Astrocyte (in vitro differentiated cells and primary cell): ENCODE measurements around the gene GRK3. TPM values are rescaled to one million over a fixed set of nuclear protein-coding genes. Genes with fewer than 3 reads are reported as not detected.

Experiments used
- DNase-seq: peaks from one replicate; pipeline ENCODE4 v3.0.0-alpha.2; 2010; ENCODE audit warnings: low read depth
- FAIRE-seq: peaks from 2 replicates; lab custom pipeline; 2011; peaks lifted over from hg19 to GRCh38; lab: Jason Lieb, UNC
- H2AFZ ChIP-seq: 2 replicates; pipeline ENCODE4 v1.6.0; 2012; ENCODE audit warnings: low read depth, low read length, inconsistent platforms
- H3K27ac ChIP-seq: 2 replicates; pipeline ENCODE4 v1.5.1; 2011; ENCODE audit warnings: low read depth, low read length, inconsistent platforms
- H3K27me3 ChIP-seq: 2 replicates; pipeline ENCODE4 v1.6.0; 2011; ENCODE audit warnings: low read length, inconsistent platforms; ENCODE audit not compliant: insufficient read depth
- H3K36me3 ChIP-seq: 2 replicates; pipeline ENCODE4 v1.5.1; 2011; ENCODE audit warnings: low read length, inconsistent platforms; ENCODE audit not compliant: insufficient read depth
- H3K4me1 ChIP-seq: 2 replicates; pipeline ENCODE4 v1.5.1; 2011; ENCODE audit warnings: low read length, inconsistent platforms; ENCODE audit not compliant: insufficient read depth
- H3K4me2 ChIP-seq: 2 replicates; pipeline ENCODE4 v1.6.0; 2012; ENCODE audit warnings: low read length, inconsistent platforms
- H3K4me3 ChIP-seq: 2 replicates; pipeline ENCODE4 v1.5.1; 2011; ENCODE audit warnings: low read depth, mild to moderate bottlenecking, low read length, inconsistent platforms; ENCODE audit not compliant: insufficient read depth
- H3K79me2 ChIP-seq: 2 replicates; pipeline ENCODE4 v1.6.0; 2012; ENCODE audit warnings: mild to moderate bottlenecking, low read length, inconsistent platforms; ENCODE audit not compliant: insufficient read depth
- H3K9ac ChIP-seq: 2 replicates; pipeline ENCODE4 v1.6.0; 2012; ENCODE audit warnings: mild to moderate bottlenecking, low read length, inconsistent platforms
- H3K9me3 ChIP-seq: 2 replicates; pipeline ENCODE4 v1.5.1; 2012; ENCODE audit warnings: low read depth, mild to moderate bottlenecking, low read length, inconsistent platforms; ENCODE audit not compliant: insufficient read depth
- H4K20me1 ChIP-seq: 2 replicates; pipeline ENCODE4 v1.6.0; 2012; ENCODE audit warnings: low read length, inconsistent platforms; ENCODE audit not compliant: insufficient read depth
- H3K27ac Mint-ChIP-seq: one replicate; pipeline ENCODE4 v1.8.0; 2021; ENCODE audit warnings: mild to moderate bottlenecking, mixed read lengths; ENCODE audit not compliant: unreplicated experiment
- H3K27me3 Mint-ChIP-seq: one replicate; pipeline ENCODE4 v1.8.0; 2021; ENCODE audit warnings: low read depth, mixed read lengths; ENCODE audit not compliant: unreplicated experiment
- H3K36me3 Mint-ChIP-seq: one replicate; pipeline ENCODE4 v1.8.0; 2021; ENCODE audit warnings: low read depth, mixed read lengths; ENCODE audit not compliant: unreplicated experiment
- H3K4me1 Mint-ChIP-seq: one replicate; pipeline ENCODE4 v1.8.0; 2021; ENCODE audit warnings: low read depth, mixed read lengths; ENCODE audit not compliant: unreplicated experiment
- H3K4me3 Mint-ChIP-seq: one replicate; pipeline ENCODE4 v1.8.0; 2021; ENCODE audit warnings: mild to moderate bottlenecking, moderate library complexity, mixed read lengths; ENCODE audit not compliant: unreplicated experiment
- H3K9me3 Mint-ChIP-seq: one replicate; pipeline ENCODE4 v1.8.0; 2021; ENCODE audit warnings: mild to moderate bottlenecking, mixed read lengths; ENCODE audit not compliant: unreplicated experiment
- CTCF ChIP-seq: IDR thresholded peaks from 2 replicates; pipeline ENCODE4 v1.5.1; 2011; ENCODE audit warnings: low read depth, mild to moderate bottlenecking, inconsistent platforms, low read length, moderate library complexity; ENCODE audit not compliant: insufficient read depth
- EZH2 ChIP-seq: IDR thresholded peaks from 2 replicates; pipeline ENCODE4 v1.6.1; 2012; ENCODE audit warnings: mild to moderate bottlenecking, low read length, inconsistent platforms; ENCODE audit not compliant: insufficient read depth
- total RNA-seq: library from RNA; stranded (reverse); gene quantifications from 2 replicates; pipeline ENCODE4 v1.2.1, GENCODE V29; 2021

GRK3 gene
- total RNA-seq, 1 donor from 2014 or later = 7.2 TPM

- DNase-seq (no peak), FAIRE-seq (no peak)
- Mint-ChIP-seq H3K4me1 (peaks cover 12% of the 10 kb centered on the region), H3K9me3 (no peaks in the 10 kb centered on the region), H3K27me3 (no peaks in the 10 kb centered on the region), H3K36me3 (peaks cover 3% of the 10 kb centered on the region), H3K27ac (no peak overlapping the region), H3K4me3 (no peak overlapping the region)
- Histone ChIP-seq H3K9me3 (no peaks in the 10 kb centered on the region), H3K9ac (no peak overlapping the region), H2AFZ (no peak overlapping the region), H4K20me1 (no peaks in the 10 kb centered on the region), H3K36me3 (no peaks in the 10 kb centered on the region), H3K27me3 (no peaks in the 10 kb centered on the region), H3K27ac (no peak overlapping the region), H3K4me3 (no peak overlapping the region), H3K4me1 (no peaks in the 10 kb centered on the region), H3K79me2 (no peaks in the 10 kb centered on the region), H3K4me2 (no peak overlapping the region)
- TF ChIP-seq CTCF = no peak
- no peak for TF ChIP-seq EZH2
Measured at GRCh38 chr22:25710501-25710900, 146.0 kb downstream of the GRK3 start.

GRCh38 chr22:25711491-25711890 is 147.0 kb downstream of the GRK3 start:
- Histone ChIP-seq H3K79me2 (no peaks in the 10 kb centered on the region), H3K9ac (no peak overlapping the region), H3K4me3 (no peak overlapping the region), H3K36me3 (no peaks in the 10 kb centered on the region), H3K27me3 (no peaks in the 10 kb centered on the region), H2AFZ (no peak overlapping the region), H4K20me1 (no peaks in the 10 kb centered on the region), H3K4me1 (no peaks in the 10 kb centered on the region), H3K4me2 (no peak overlapping the region), H3K9me3 (no peaks in the 10 kb centered on the region), H3K27ac (no peak overlapping the region)
- H3K27ac Mint-ChIP-seq = no peak overlapping the region
- H3K36me3 Mint-ChIP-seq = peaks cover 3% of the 10 kb centered on the region
- no peak for DNase-seq
- H3K9me3 Mint-ChIP-seq = no peaks in the 10 kb centered on the region
- FAIRE-seq = no peak
- H3K4me3 Mint-ChIP-seq = no peak overlapping the region
- no peak for TF ChIP-seq CTCF
- no peak for TF ChIP-seq EZH2
- H3K27me3 Mint-ChIP-seq = no peaks in the 10 kb centered on the region
- H3K4me1 Mint-ChIP-seq = peaks cover 12% of the 10 kb centered on the region

- H2AFZ ChIP-seq = no peak overlapping the region
- H4K20me1 ChIP-seq = no peaks in the 10 kb centered on the region
- no peak overlapping the region for H3K4me2 ChIP-seq
- H3K4me1 ChIP-seq = no peaks in the 10 kb centered on the region
- Mint-ChIP-seq H3K4me1 (peaks cover 12% of the 10 kb centered on the region), H3K27ac (no peak overlapping the region), H3K27me3 (no peaks in the 10 kb centered on the region), H3K9me3 (no peaks in the 10 kb centered on the region), H3K36me3 (no peaks in the 10 kb centered on the region), H3K4me3 (no peak overlapping the region)
- TF ChIP-seq EZH2 (no peak), CTCF (no peak)
- DNase-seq (no peak), FAIRE-seq (no peak)
- no peak overlapping the region for H3K27ac ChIP-seq
- no peaks in the 10 kb centered on the region for H3K27me3 ChIP-seq
- no peaks in the 10 kb centered on the region for H3K9me3 ChIP-seq
- H3K79me2 ChIP-seq = no peaks in the 10 kb centered on the region
- H3K9ac ChIP-seq = no peak overlapping the region
- H3K36me3 ChIP-seq = no peaks in the 10 kb centered on the region
- H3K4me3 ChIP-seq = no peak overlapping the region
Measured at GRCh38 chr22:25712661-25713400, 148.4 kb downstream of the GRK3 start.
